GM12878 (cell line): ENCODE results near the gene CLCN2. TPM values are rescaled to one million over a fixed set of nuclear protein-coding genes. Genes with fewer than 3 reads are reported as not detected.

Source experiments
- ATAC-seq: fragments of 200-7000 bp; cut with Tn5 transposase; 3 replicates; pipeline ENCODE4 v1.9.1; 2020; ENCODE audit warnings: mild to moderate bottlenecking, moderate library complexity
- BruUV-seq: library from RNA; stranded (reverse); fragments of 400-500 nt; replicated peaks from 2 replicates; lab custom pipeline; 2021; lab: Mats Ljungman, UMichigan
- CTCF ChIA-PET: fragments of 300-600 bp; sonication (Branson Sonifier 250); formaldehyde crosslinking; extraction: SDS; loops from one replicate; lab custom pipeline; 2021; ENCODE audit warnings: inconsistent platforms; lab: Yijun Ruan, JAX
- POLR2A ChIA-PET: fragments of 350-600 bp; formaldehyde crosslinking; extraction: SDS; loops from one replicate; lab custom pipeline; 2021; ENCODE audit warnings: inconsistent platforms; lab: Charles Lee
- RAD21 ChIA-PET: fragments of 300-600 bp; sonication (Branson Sonifier 250); formaldehyde crosslinking; loops from one replicate; lab custom pipeline; 2023; ENCODE audit warnings: antibody characterized with exemption; ENCODE audit not compliant: unreplicated experiment; lab: Charles Lee
- SMC1A ChIA-PET: fragments of 300-600 bp; sonication (Branson Sonifier 250); formaldehyde crosslinking; loops from one replicate; lab custom pipeline; 2023; ENCODE audit not compliant: unreplicated experiment, uncharacterized antibody; lab: Charles Lee
- DNase-seq: peaks from one replicate; pipeline ENCODE4 v3.0.0-alpha.2; 2011; ENCODE audit warnings: low read depth, low spot score
- FAIRE-seq: peaks from 3 replicates; lab custom pipeline; 2011; peaks lifted over from hg19 to GRCh38; lab: Jason Lieb, UNC
- H2AFZ ChIP-seq: 2 replicates; pipeline ENCODE4 v1.6.0; 2011; ENCODE audit warnings: low read depth, low read length, control low read depth; ENCODE audit not compliant: control insufficient read depth
- H3K27ac ChIP-seq: 2 replicates; pipeline ENCODE4 v1.5.1; 2011; ENCODE audit warnings: control low read depth; ENCODE audit not compliant: control insufficient read depth, insufficient read depth
- H3K27me3 ChIP-seq, 2 experiments: replicated peaks in 1 of 2; 2 replicates each; pipeline versions ENCODE4 v1.6.0 to v1.6.1; 2011; ENCODE audit warnings: low read length in 1 of 2; ENCODE audit not compliant: control insufficient read depth in 2 of 2, insufficient read depth in 2 of 2
- H3K36me3 ChIP-seq, 2 experiments: 2 replicates each; pipeline ENCODE4 v1.5.1; 2011; ENCODE audit warnings: low read length in 1 of 2; ENCODE audit not compliant: control insufficient read depth in 2 of 2, insufficient read depth in 2 of 2
- H3K4me1 ChIP-seq: 2 replicates; pipeline ENCODE4 v1.6.1; 2011; ENCODE audit warnings: mild to moderate bottlenecking, low read length, moderate library complexity, mixed read lengths; ENCODE audit not compliant: control insufficient read depth, insufficient read depth
- H3K4me2 ChIP-seq: 2 replicates; pipeline ENCODE4 v1.6.0; 2011; ENCODE audit warnings: control low read depth; ENCODE audit not compliant: control insufficient read depth, insufficient read depth
- H3K4me3 ChIP-seq: fragments of 200-600 bp; sonication (generic); 2 replicates; pipeline ENCODE4 v1.5.1; 2016
- H3K79me2 ChIP-seq: 2 replicates; pipeline ENCODE4 v1.6.0; 2011; ENCODE audit warnings: low read length; ENCODE audit not compliant: control insufficient read depth, insufficient read depth
- H3K9ac ChIP-seq: 2 replicates; pipeline ENCODE4 v1.8.0; 2011; ENCODE audit warnings: low read length, control low read depth, mixed read lengths; ENCODE audit not compliant: control insufficient read depth, insufficient read depth
- H3K9me3 ChIP-seq: replicated peaks from 3 replicates; pipeline ENCODE4 v1.5.1; 2011; ENCODE audit warnings: mild to moderate bottlenecking, low read length; ENCODE audit not compliant: control insufficient read depth, insufficient read depth
- H4K20me1 ChIP-seq: 2 replicates; pipeline ENCODE4 v1.6.0; 2011; ENCODE audit not compliant: control insufficient read depth, insufficient read depth
- IRF4 ChIP-seq: IDR thresholded peaks from 2 replicates; pipeline ENCODE4 v1.6.1; 2011; ENCODE audit warnings: low read depth, low read length
- JUND ChIP-seq: IDR thresholded peaks from 2 replicates; pipeline ENCODE4 v1.6.1; 2012; ENCODE audit warnings: low read depth, mild to moderate bottlenecking, low read length, improper control_type of control experiment, moderate library complexity
- MYB ChIP-seq: fragments of 150-350 bp; IDR thresholded peaks from 2 replicates; pipeline ENCODE4 v1.6.1; 2014; ENCODE audit warnings: mild to moderate bottlenecking, low read depth, low read length, borderline replicate concordance
- NR2C1 ChIP-seq: fragments of 450-650 bp; IDR thresholded peaks from 2 replicates; pipeline ENCODE4 v1.6.1; 2017; ENCODE audit warnings: antibody characterized with exemption, mild to moderate bottlenecking, moderate library complexity
- POLR2A ChIP-seq: IDR thresholded peaks from 2 replicates; pipeline ENCODE4 v1.6.1; 2011; ENCODE audit warnings: low read depth, mild to moderate bottlenecking, low read length
- POLR2AphosphoS5 ChIP-seq: IDR thresholded peaks from 2 replicates; pipeline ENCODE4 v1.6.1; 2011; ENCODE audit warnings: mild to moderate bottlenecking, low read length, inconsistent platforms
- SMAD1 ChIP-seq: fragments of 450-650 bp; IDR thresholded peaks from 2 replicates; pipeline ENCODE4 v1.6.1; 2018; ENCODE audit warnings: mild to moderate bottlenecking, low read depth; ENCODE audit not compliant: partially characterized antibody
- SMAD5 ChIP-seq: IDR thresholded peaks from 2 replicates; pipeline ENCODE4 v1.6.1; 2016; ENCODE audit warnings: antibody characterized with exemption, low read depth
- SPI1 ChIP-seq: IDR thresholded peaks from 2 replicates; pipeline ENCODE4 v1.6.1; 2011; ENCODE audit warnings: low read depth, mild to moderate bottlenecking, low read length, moderate library complexity, borderline replicate concordance; ENCODE audit not compliant: insufficient read depth
- WGBS: methylation state at CpG from one replicate; pipeline ENCODE4 v1.1.6; 2016; ENCODE audit warnings: low lambda C conversion rate; ENCODE audit not compliant: insufficient replicate concordance, insufficient coverage; ENCODE audit errors: missing lambda C conversion rate; 5-methylcytosine and 5-hydroxymethylcytosine counted together
- in situ Hi-C: fragments of 300-500 bp; cut with MboI; formaldehyde crosslinking; loops from 9 replicates; pipeline ENCODE4 v1.14.3; 2018; ENCODE audit warnings: mixed read lengths
- intact Hi-C: fragments of 100-400 bp; cut with micrococcal nuclease; formaldehyde crosslinking; loops from one replicate; pipeline ENCODE4 v1.14.2; 2022; ENCODE audit not compliant: unreplicated experiment
- polyA plus RNA-seq, 11 experiments: library from polyadenylated mRNA; depleted of rRNA in 4 of 11; unstranded in 6 of 11; stranded (reverse) in 5 of 11; fragments of >200 nt; fragmentation: Nextera tagmentation in 4 of 11; fragmentation: Illumina TruSeq in 1 of 11; extraction: Ambion mirVana in 4 of 11; extraction: Trizol in 1 of 11; gene quantifications; 1 replicate in 1 of 11; 2 replicates in 10 of 11; pipeline versions ENCODE4 v1.2.1 to v1.2.3, GENCODE V29; 2011 to 2016; ENCODE audit warnings: inconsistent platforms in 2 of 11, missing spikeins in 2 of 11, low read depth in 1 of 11
- total RNA-seq, 4 experiments: library from RNA; depleted of rRNA in 3 of 4; stranded (reverse); fragments of >200 nt in 3 of 4; fragmentation: Illumina TruSeq in 1 of 4; extraction: Trizol in 1 of 4; gene quantifications; 2 replicates each; pipeline versions ENCODE4 v1.2.1 to v1.2.3, GENCODE V29; 2013 to 2021
- TF ChIP-seq, protein P1 (sequence below): IDR thresholded peaks from 2 replicates; pipeline ENCODE4 v1.6.1; 2011; ENCODE audit warnings: mild to moderate bottlenecking, low read depth, low read length, moderate library complexity; ENCODE audit not compliant: insufficient replicate concordance
- TF ChIP-seq, protein P2 (sequence below): fragments of 150-350 bp; IDR thresholded peaks from 2 replicates; pipeline ENCODE4 v1.6.1; 2014; ENCODE audit warnings: mild to moderate bottlenecking, low read depth, low read length
- TF ChIP-seq, protein P3 (sequence below): IDR thresholded peaks from 2 replicates; pipeline ENCODE4 v1.6.1; 2011; ENCODE audit warnings: borderline replicate concordance, low read depth, mild to moderate bottlenecking, moderate library complexity, mixed read lengths, low read length; ENCODE audit not compliant: insufficient read depth; ENCODE audit errors: extremely low read length
- TF ChIP-seq, protein P4 (sequence below): IDR thresholded peaks from 2 replicates; pipeline ENCODE4 v1.6.1; 2011; ENCODE audit warnings: borderline replicate concordance, low read depth, mild to moderate bottlenecking, moderate library complexity, low read length; ENCODE audit not compliant: insufficient read depth, poor library complexity, severe bottlenecking

CLCN2 gene
- total and polyA plus RNA-seq, 10 of the 15 experiments (the other 5 are each of a cell fraction or from before 2014, with no cell fraction given), result 0.13 to 2.6 (median 0.85) TPM; not detected in 1

DNA sequence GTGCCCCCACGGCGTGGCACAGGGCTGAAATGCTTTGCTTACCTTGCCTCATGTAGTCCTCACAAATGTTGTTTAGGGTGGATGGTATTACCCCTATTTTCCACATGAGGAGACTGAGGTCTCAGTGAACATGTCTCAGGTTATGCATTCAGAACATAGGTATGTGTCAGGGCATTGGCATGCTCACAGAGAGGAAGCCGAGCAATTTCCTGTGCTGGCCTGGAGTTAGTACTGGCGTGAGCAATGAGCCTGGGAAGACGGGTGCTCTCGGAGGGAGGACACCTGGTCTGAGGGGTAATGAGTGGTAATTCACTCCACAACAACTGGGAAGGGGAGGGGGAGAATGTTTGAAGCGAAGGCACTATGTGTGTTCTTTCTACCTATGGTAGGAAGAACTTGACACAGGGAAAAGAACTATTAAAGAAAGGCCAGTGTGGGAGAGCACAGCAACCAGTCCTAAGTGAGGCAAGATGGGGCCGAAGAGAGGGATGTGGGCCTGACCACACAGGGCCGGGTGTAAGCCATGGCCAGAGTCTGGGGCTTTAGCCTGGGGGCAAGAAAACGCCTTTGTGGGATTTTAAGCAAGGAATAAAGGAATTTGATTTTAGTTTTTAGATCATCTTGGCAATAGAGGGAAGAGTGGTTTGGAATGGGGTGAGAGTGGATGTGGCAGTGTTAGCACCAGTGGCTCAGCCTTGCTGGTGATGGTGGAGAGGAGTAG is 28.9 kb downstream of the CLCN2 start:
- Histone ChIP-seq H3K27ac (no peak overlapping the region), H2AFZ (no peak overlapping the region), H3K36me3 (peaks cover 34 to 44% of the 10 kb centered on the region in 2 experiments), H3K4me3 (no peak overlapping the region), H3K9me3 (no peaks in the 10 kb centered on the region), H4K20me1 (peaks cover 2% of the 10 kb centered on the region), H3K79me2 (no peaks in the 10 kb centered on the region), H3K9ac (no peak overlapping the region), H3K4me2 (no peak overlapping the region), H3K27me3 (no peaks in the 10 kb centered on the region), H3K4me1 (peaks cover 8% of the 10 kb centered on the region)
- no peak for FAIRE-seq
- in situ Hi-C loops, result no loop called here
- peak; percentile 31 for TF ChIP-seq POLR2A
- TF ChIP-seq SMAD5, result 0 out of 2 replicates have a peak, but pooled peaks have one; percentile 32
- TF ChIP-seq SMAD1, result no peak
- no peak for TF ChIP-seq IRF4
- peak; percentile 44 for TF ChIP-seq POLR2AphosphoS5
- TF ChIP-seq, protein P1, sequence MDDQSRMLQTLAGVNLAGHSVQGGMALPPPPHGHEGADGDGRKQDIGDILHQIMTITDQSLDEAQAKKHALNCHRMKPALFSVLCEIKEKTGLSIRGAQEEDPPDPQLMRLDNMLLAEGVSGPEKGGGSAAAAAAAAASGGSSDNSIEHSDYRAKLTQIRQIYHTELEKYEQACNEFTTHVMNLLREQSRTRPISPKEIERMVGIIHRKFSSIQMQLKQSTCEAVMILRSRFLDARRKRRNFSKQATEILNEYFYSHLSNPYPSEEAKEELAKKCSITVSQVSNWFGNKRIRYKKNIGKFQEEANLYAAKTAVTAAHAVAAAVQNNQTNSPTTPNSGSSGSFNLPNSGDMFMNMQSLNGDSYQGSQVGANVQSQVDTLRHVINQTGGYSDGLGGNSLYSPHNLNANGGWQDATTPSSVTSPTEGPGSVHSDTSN, result no peak
- TF ChIP-seq, protein P2, sequence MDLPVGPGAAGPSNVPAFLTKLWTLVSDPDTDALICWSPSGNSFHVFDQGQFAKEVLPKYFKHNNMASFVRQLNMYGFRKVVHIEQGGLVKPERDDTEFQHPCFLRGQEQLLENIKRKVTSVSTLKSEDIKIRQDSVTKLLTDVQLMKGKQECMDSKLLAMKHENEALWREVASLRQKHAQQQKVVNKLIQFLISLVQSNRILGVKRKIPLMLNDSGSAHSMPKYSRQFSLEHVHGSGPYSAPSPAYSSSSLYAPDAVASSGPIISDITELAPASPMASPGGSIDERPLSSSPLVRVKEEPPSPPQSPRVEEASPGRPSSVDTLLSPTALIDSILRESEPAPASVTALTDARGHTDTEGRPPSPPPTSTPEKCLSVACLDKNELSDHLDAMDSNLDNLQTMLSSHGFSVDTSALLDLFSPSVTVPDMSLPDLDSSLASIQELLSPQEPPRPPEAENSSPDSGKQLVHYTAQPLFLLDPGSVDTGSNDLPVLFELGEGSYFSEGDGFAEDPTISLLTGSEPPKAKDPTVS, result no peak
- TF ChIP-seq JUND, result no peak
- TF ChIP-seq NR2C1, result no peak
- TF ChIP-seq, protein P3, sequence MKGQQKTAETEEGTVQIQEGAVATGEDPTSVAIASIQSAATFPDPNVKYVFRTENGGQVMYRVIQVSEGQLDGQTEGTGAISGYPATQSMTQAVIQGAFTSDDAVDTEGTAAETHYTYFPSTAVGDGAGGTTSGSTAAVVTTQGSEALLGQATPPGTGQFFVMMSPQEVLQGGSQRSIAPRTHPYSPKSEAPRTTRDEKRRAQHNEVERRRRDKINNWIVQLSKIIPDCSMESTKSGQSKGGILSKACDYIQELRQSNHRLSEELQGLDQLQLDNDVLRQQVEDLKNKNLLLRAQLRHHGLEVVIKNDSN, result no peak
- TF ChIP-seq MYB, result no peak
- TF ChIP-seq, protein P4, sequence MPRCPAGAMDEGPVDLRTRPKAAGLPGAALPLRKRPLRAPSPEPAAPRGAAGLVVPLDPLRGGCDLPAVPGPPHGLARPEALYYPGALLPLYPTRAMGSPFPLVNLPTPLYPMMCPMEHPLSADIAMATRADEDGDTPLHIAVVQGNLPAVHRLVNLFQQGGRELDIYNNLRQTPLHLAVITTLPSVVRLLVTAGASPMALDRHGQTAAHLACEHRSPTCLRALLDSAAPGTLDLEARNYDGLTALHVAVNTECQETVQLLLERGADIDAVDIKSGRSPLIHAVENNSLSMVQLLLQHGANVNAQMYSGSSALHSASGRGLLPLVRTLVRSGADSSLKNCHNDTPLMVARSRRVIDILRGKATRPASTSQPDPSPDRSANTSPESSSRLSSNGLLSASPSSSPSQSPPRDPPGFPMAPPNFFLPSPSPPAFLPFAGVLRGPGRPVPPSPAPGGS, result no peak
- no peak for TF ChIP-seq SPI1
- no TSS peak for BruUV-seq
- DNase-seq, result no peak
- POLR2A ChIA-PET, result no interaction called here
- WGBS, result 91% methylated on average over 10 of the region's 10 CpGs
- RAD21 ChIA-PET, result no interaction called here
- SMC1A ChIA-PET, result no interaction called here
- no peak for ATAC-seq
- CTCF ChIA-PET, result no interaction called here
- intact Hi-C loops, result no loop called here
